Activated naive CD4-positive, alpha-beta T cell treated with anti-CD3 and anti-CD28 coated beads, Interleukin-2, amount 10 ng/mL, durations not matched to agents 7 days and 5 days (primary cell): ENCODE results near the gene ARSK.

Experiments
- CTCF ChIA-PET: fragments of 350-600 bp; sonication (Branson Sonifier 250); formaldehyde crosslinking; loops from one replicate; lab custom pipeline; 2021; ENCODE audit warnings: antibody characterized with exemption; lab: Charles Lee
- DNase-seq: peaks from one replicate; pipeline ENCODE4 v3.0.0-alpha.2; 2020
- H3K27ac Mint-ChIP-seq: one replicate; pipeline ENCODE4 v1.8.0; 2021; ENCODE audit warnings: mild to moderate bottlenecking, moderate library complexity, mixed read lengths
- H3K27me3 Mint-ChIP-seq: one replicate; pipeline ENCODE4 v1.8.0; 2021; ENCODE audit warnings: mild to moderate bottlenecking, mixed read lengths
- H3K36me3 Mint-ChIP-seq: one replicate; pipeline ENCODE4 v1.8.0; 2021; ENCODE audit warnings: mixed read lengths
- H3K4me1 Mint-ChIP-seq: one replicate; pipeline ENCODE4 v1.8.0; 2021; ENCODE audit warnings: mixed read lengths
- H3K4me3 Mint-ChIP-seq: one replicate; pipeline ENCODE4 v1.8.0; 2021; ENCODE audit warnings: mild to moderate bottlenecking, moderate library complexity, mixed read lengths
- H3K9me3 Mint-ChIP-seq: one replicate; pipeline ENCODE4 v1.8.0; 2021; ENCODE audit warnings: mixed read lengths

ARSK gene

DNA sequence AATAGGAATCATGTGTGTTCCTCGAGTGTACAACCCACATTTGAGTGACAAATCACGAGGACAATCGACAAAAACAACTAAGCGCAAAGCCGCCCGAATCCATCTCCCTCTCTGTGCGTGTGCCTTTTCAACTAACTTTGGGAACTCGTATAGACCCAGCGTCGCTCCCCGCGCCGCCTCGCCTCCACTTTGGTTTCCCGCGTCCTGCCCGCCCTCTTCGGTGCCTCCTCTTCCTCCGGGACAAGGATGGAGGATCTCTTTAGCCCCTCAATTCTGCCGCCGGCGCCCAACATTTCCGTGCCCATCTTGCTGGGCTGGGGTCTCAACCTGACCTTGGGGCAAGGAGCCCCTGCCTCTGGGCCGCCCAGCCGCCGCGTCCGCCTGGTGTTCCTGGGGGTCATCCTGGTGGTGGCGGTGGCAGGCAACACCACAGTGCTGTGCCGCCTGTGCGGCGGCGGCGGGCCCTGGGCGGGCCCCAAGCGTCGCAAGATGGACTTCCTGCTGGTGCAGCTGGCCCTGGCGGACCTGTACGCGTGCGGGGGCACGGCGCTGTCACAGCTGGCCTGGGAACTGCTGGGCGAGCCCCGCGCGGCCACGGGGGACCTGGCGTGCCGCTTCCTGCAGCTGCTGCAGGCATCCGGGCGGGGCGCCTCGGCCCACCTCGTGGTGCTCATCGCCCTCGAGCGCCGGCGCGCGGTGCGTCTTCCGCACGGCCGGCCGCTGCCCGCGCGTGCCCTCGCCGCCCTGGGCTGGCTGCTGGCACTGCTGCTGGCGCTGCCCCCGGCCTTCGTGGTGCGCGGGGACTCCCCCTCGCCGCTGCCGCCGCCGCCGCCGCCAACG lies 65.3 kb downstream of the ARSK start, which contains the start of gene GPR150:
Gene GPR150, plus strand, starts transcription at position 58 of the 840 bp plus-strand sequence. Its CDS starts 189 bp downstream, at position 247.
- H3K27ac Mint-ChIP-seq = peak within 1 kb of the TSS; percentile 89
- H3K9me3 Mint-ChIP-seq = peaks cover 2% of the 10 kb centered on the region
- CTCF ChIA-PET = no interaction called here
- H3K4me1 Mint-ChIP-seq = peaks cover 52% of the 10 kb centered on the region
- peak within 1 kb of the TSS; percentile 88 for H3K4me3 Mint-ChIP-seq
- peak; percentile 77 for DNase-seq
- peaks cover 23% of the 10 kb centered on the region for H3K36me3 Mint-ChIP-seq
- peaks cover 14% of the 10 kb centered on the region for H3K27me3 Mint-ChIP-seq

DNA sequence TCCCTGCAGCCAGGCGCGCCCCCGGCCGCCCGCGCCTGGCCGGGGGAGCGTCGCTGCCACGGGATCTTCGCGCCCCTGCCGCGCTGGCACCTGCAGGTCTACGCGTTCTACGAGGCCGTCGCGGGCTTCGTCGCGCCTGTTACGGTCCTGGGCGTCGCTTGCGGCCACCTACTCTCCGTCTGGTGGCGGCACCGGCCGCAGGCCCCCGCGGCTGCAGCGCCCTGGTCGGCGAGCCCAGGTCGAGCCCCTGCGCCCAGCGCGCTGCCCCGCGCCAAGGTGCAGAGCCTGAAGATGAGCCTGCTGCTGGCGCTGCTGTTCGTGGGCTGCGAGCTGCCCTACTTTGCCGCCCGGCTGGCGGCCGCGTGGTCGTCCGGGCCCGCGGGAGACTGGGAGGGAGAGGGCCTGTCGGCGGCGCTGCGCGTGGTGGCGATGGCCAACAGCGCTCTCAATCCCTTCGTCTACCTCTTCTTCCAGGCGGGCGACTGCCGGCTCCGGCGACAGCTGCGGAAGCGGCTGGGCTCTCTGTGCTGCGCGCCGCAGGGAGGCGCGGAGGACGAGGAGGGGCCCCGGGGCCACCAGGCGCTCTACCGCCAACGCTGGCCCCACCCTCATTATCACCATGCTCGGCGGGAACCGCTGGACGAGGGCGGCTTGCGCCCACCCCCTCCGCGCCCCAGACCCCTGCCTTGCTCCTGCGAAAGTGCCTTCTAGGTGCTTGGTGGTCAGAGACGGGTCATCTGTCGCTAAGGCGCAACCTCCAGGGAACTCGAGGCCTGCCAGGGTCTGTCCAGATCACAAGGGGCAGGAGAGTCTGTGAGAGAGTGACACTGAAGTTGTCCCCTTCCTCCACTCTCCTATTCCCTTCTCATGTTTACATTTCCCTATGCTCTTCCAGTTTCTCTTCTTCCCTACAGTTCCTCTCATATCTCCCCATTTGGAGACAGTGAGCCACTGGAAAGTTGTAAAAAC lies 66.3 kb downstream of the ARSK start:
- Mint-ChIP-seq H3K27me3 (peaks cover 14% of the 10 kb centered on the region), H3K36me3 (peaks cover 23% of the 10 kb centered on the region), H3K4me3 (peak overlapping the region; percentile 76), H3K9me3 (peaks cover 2% of the 10 kb centered on the region), H3K27ac (peak overlapping the region; percentile 92), H3K4me1 (peaks cover 52% of the 10 kb centered on the region)
- CTCF ChIA-PET = interaction anchor here (1.3 to 1.9 kb wide), 3 partner anchors 24 to 160 kb away, joined by 4 to 7 read pairs (median 6); partner anchors contain the start of gene RFESD
- DNase-seq = peak; percentile 64

GRCh38 chr5:95621839-95622629 lies 67.1 kb downstream of the ARSK start:
- DNase-seq = peak; percentile 59
- H3K4me3 Mint-ChIP-seq = peak overlapping the region; percentile 76
- peaks cover 2% of the 10 kb centered on the region for H3K9me3 Mint-ChIP-seq
- peak overlapping the region; percentile 92 for H3K27ac Mint-ChIP-seq
- CTCF ChIA-PET = interaction anchor here (0.7 to 1.9 kb wide), 6 partner anchors 10 to 159 kb away, joined by 3 to 9 read pairs (median 5); partner anchors contain the start of gene RFESD
- peaks cover 52% of the 10 kb centered on the region for H3K4me1 Mint-ChIP-seq
- peaks cover 22% of the 10 kb centered on the region for H3K36me3 Mint-ChIP-seq
- H3K27me3 Mint-ChIP-seq = peaks cover 18% of the 10 kb centered on the region

DNA sequence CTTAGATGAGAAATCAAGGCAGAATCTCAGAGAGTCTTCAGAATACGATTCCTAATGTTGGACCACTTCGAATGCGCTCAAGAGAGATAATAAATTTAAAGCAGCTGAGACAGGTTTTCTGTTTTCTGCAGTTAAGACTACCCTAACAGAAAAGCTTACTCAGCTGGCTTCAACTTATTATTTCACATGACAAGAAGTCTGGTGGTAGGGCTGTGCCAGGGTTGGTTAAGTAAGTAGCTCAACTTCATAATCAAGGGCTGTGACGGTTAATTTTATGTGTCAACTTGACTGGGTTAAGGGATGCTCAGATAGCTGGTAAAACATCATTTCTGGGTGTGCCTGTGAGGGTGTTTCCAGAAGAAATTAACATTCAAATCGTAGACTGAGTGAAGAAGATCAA lies 68.8 kb downstream of the ARSK start:
- Mint-ChIP-seq H3K4me3 (no peak overlapping the region), H3K27me3 (peaks cover 22% of the 10 kb centered on the region), H3K27ac (no peak overlapping the region), H3K4me1 (peaks cover 47% of the 10 kb centered on the region), H3K36me3 (peaks cover 17% of the 10 kb centered on the region), H3K9me3 (peaks cover 2% of the 10 kb centered on the region)
- CTCF ChIA-PET = no interaction called here
- no peak for DNase-seq

GRCh38 chr5:95624368-95624767 lies 69.5 kb downstream of the ARSK start:
- H3K27me3 Mint-ChIP-seq = peaks cover 23% of the 10 kb centered on the region
- no peak overlapping the region for H3K4me3 Mint-ChIP-seq
- H3K4me1 Mint-ChIP-seq = peaks cover 41% of the 10 kb centered on the region
- H3K27ac Mint-ChIP-seq = no peak overlapping the region
- H3K9me3 Mint-ChIP-seq = peaks cover 2% of the 10 kb centered on the region
- no peak for DNase-seq
- H3K36me3 Mint-ChIP-seq = peaks cover 14% of the 10 kb centered on the region
- CTCF ChIA-PET = no interaction called here

DNA sequence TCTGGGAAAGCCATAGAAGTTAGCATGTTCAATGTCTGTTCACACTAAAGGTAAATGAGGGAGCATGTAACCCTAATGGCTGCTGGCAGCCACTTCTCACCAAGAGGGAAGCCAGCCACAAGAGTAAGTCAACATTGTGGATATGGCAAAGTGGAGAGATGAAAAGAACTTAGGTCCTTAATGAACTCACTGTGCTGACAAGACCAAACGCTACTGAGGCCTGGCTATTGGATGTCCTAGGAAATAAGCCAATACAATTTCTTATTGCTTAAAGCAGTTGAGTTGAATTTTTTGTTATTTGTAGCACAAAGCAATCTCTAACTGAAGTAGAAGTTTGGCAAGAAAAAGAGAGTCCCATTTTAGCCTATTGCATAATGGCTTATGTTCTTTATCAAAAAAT lies 71.8 kb downstream of the ARSK start:
- H3K36me3 Mint-ChIP-seq = peaks cover 17% of the 10 kb centered on the region
- H3K9me3 Mint-ChIP-seq = peaks cover 7% of the 10 kb centered on the region
- CTCF ChIA-PET = interaction anchor here (1.5 kb wide), 1 partner anchor 72 kb away, joined by 3 read pairs; the partner anchor contains the start of genes ARSK and SKIC3
- H3K27me3 Mint-ChIP-seq = peaks cover 17% of the 10 kb centered on the region
- H3K4me1 Mint-ChIP-seq = peaks cover 43% of the 10 kb centered on the region
- no peak for DNase-seq
- no peak overlapping the region for H3K4me3 Mint-ChIP-seq
- H3K27ac Mint-ChIP-seq = no peak overlapping the region

GRCh38 chr5:95627971-95628810 lies 73.3 kb downstream of the ARSK start:
- Mint-ChIP-seq H3K27ac (no peak overlapping the region), H3K4me1 (peaks cover 39% of the 10 kb centered on the region), H3K36me3 (peaks cover 25% of the 10 kb centered on the region), H3K4me3 (no peak overlapping the region), H3K27me3 (peaks cover 17% of the 10 kb centered on the region), H3K9me3 (peaks cover 14% of the 10 kb centered on the region)
- CTCF ChIA-PET = no interaction called here
- no peak for DNase-seq

- peaks cover 19% of the 10 kb centered on the region for H3K27me3 Mint-ChIP-seq
- no peak overlapping the region for H3K4me3 Mint-ChIP-seq
- no peak overlapping the region for H3K27ac Mint-ChIP-seq
- H3K9me3 Mint-ChIP-seq = peaks cover 16% of the 10 kb centered on the region
- peaks cover 25% of the 10 kb centered on the region for H3K36me3 Mint-ChIP-seq
- CTCF ChIA-PET = no interaction called here
- peaks cover 37% of the 10 kb centered on the region for H3K4me1 Mint-ChIP-seq
- no peak for DNase-seq
These were observed 74.0 kb downstream of the ARSK start for GRCh38 chr5:95628933-95629332.

DNA sequence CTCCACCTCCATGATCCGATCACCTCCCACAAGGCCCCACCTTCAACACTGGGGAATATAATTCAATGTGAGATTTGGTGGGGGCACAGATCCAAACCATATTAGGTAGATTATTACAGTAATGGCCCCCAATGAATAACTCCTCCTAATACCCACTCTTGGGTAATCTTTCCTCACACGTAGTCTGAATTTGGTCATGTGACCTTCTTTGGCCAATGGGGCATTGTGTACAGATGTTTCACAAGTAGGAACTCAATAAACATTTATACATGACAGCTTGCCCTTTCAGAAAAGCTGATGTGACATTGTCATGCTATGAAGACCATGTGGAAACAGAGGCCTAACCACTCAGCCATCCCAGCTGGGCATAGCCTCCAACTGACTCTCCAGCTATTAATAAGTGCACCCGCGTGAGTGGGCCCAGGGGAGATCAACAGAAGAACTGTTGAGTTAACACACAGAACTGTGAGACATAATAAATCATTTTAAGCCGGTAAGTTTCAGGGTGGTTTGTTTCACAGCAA lies 75.6 kb downstream of the ARSK start:
- peaks cover 24% of the 10 kb centered on the region for H3K27me3 Mint-ChIP-seq

GRCh38 chr5:95631255-95631958 lies 76.5 kb downstream of the ARSK start:
- DNase-seq = no peak
- CTCF ChIA-PET = interaction anchor here (1.0 to 2.2 kb wide), 5 partner anchors 9 to 150 kb away, joined by 3 to 15 read pairs (median 5); partner anchors contain the start of gene RFESD

More for the DNA sequence above, 75.6 kb downstream of the ARSK start:
- peaks cover 30% of the 10 kb centered on the region for H3K4me1 Mint-ChIP-seq
- H3K9me3 Mint-ChIP-seq = peaks cover 14% of the 10 kb centered on the region
- H3K4me3 Mint-ChIP-seq = no peak overlapping the region
- no peak overlapping the region for H3K27ac Mint-ChIP-seq
- H3K36me3 Mint-ChIP-seq = peaks cover 16% of the 10 kb centered on the region
- CTCF ChIA-PET = interaction anchor here (1.2 to 2.2 kb wide), 2 partner anchors 12 to 151 kb away, joined by 5 to 15 read pairs; no protein-coding TSS in a partner anchor
- DNase-seq = no peak

DNA sequence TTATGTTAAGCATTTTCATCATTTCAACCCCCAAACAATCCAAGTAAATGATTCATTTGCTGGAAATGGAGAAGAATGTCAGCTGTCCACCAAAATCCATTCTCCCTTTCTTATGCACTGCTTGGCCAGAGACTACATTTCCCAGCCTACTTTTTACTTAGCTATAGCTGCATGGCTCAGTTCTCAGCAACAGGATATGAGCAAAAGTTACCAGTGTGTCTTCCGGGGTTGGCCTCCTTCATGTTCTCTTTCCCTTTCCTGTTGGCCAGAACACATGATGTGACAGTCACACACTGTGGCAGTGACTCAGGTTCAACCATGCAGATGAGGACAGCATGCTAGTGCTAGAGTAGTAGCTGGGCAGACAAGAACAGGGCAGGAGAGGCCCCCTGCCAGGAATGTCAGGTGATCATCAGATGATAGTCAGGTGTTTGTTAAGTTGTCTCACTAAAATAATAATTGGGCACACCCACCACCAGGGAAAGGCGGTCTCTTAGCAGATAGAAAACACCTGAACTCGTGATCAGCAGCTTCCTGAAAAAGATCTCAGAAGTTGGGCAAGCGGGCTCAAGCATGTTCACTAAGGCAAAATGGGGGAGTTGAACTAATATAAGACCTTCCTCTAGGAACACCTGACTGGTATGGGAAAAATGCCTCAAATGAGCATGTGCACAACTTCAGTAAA lies 77.2 kb downstream of the ARSK start:
- Mint-ChIP-seq H3K9me3 (peaks cover 14% of the 10 kb centered on the region), H3K27me3 (peaks cover 29% of the 10 kb centered on the region), H3K27ac (peak overlapping the region; percentile 93), H3K4me3 (no peak overlapping the region), H3K4me1 (peaks cover 30% of the 10 kb centered on the region), H3K36me3 (peaks cover 16% of the 10 kb centered on the region)
- CTCF ChIA-PET = interaction anchor here (1.0 to 2.2 kb wide), 4 partner anchors 10 to 128 kb away, joined by 3 to 15 read pairs (median 6); partner anchors contain the start of gene RFESD
- DNase-seq = peak; percentile 80

More at GRCh38 chr5:95631255-95631958, 76.5 kb downstream of the ARSK start:
- Mint-ChIP-seq H3K4me1 (peaks cover 30% of the 10 kb centered on the region), H3K27ac (peak overlapping the region; percentile 93), H3K36me3 (peaks cover 16% of the 10 kb centered on the region), H3K27me3 (peaks cover 25% of the 10 kb centered on the region), H3K9me3 (peaks cover 14% of the 10 kb centered on the region), H3K4me3 (no peak overlapping the region)
